SK-N-SH (cell line): ENCODE data around the gene RAB27B. TPM values are rescaled to one million over a fixed set of nuclear protein-coding genes. Genes with fewer than 3 reads are reported as not detected.

Experiments
- CTCF ChIA-PET: fragments of 300-600, 350-600 bp; formaldehyde crosslinking; extraction: SDS; loops from one replicate; lab custom pipeline; 2021; lab: Yijun Ruan, JAX
- POLR2A ChIA-PET: fragments of 350-600 bp; sonication (Branson Sonifier 250); formaldehyde crosslinking; extraction: SDS; loops from one replicate; lab custom pipeline; 2020; ENCODE audit warnings: antibody characterized with exemption, inconsistent platforms; lab: Yijun Ruan, JAX
- DNase-seq: peaks from one replicate; pipeline ENCODE4 v3.0.0; 2012
- H2AFZ ChIP-seq: fragments of 200-600 bp; sonication (generic); 2 replicates; pipeline ENCODE4 v1.8.1; 2016; ENCODE audit warnings: antibody characterized with exemption, mild to moderate bottlenecking, low read depth
- H3F3A ChIP-seq: fragments of 200-600 bp; sonication (generic); replicated peaks from 2 replicates; pipeline ENCODE3; 2016; ENCODE audit warnings: antibody characterized with exemption, mild to moderate bottlenecking; ENCODE audit not compliant: insufficient read depth
- H3K27ac ChIP-seq, 2 experiments: fragments of 200-500 bp in 1 of 2; fragments of 200-600 bp in 1 of 2; sonication (Bioruptor generic) in 1 of 2; sonication (generic), shearing (Covaris generic) in 1 of 2; 2 replicates each; pipeline versions ENCODE4 v1.5.1 to v1.6.1; 2014 to 2016; ENCODE audit warnings: low read depth in 2 of 2, inconsistent platforms in 1 of 2, low read length in 1 of 2, mild to moderate bottlenecking in 1 of 2, mixed read lengths in 1 of 2
- H3K27me3 ChIP-seq: fragments of 200-600 bp; sonication (generic), shearing (Covaris generic); 2 replicates; pipeline ENCODE4 v1.6.1; 2016; ENCODE audit warnings: mixed run types; ENCODE audit not compliant: insufficient read depth
- H3K36me3 ChIP-seq, 2 experiments: fragments of 200-500 bp in 1 of 2; fragments of 200-600 bp in 1 of 2; sonication (Bioruptor generic) in 1 of 2; sonication (generic) in 1 of 2; replicated peaks in 1 of 2; 2 replicates each; pipeline versions ENCODE3 to v1.5.1; 2014 to 2016; ENCODE audit warnings: low read length in 1 of 2, mild to moderate bottlenecking in 1 of 2; ENCODE audit not compliant: insufficient read depth in 2 of 2, control insufficient read depth in 1 of 2
- H3K4me1 ChIP-seq, 2 experiments: fragments of 200-500 bp in 1 of 2; fragments of 200-600 bp in 1 of 2; sonication (Bioruptor generic) in 1 of 2; sonication (generic), shearing (Covaris generic) in 1 of 2; 2 replicates each; pipeline versions ENCODE4 v1.5.1 to v1.6.1; 2014 to 2016; ENCODE audit warnings: low read depth in 1 of 2, low read length in 1 of 2, mixed run types in 1 of 2; ENCODE audit not compliant: insufficient read depth in 2 of 2, control insufficient read depth in 1 of 2
- H3K4me2 ChIP-seq: fragments of 200-600 bp; sonication (generic), shearing (Covaris generic); 2 replicates; pipeline ENCODE4 v1.6.1; 2017; ENCODE audit warnings: mixed run types
- H3K4me3 ChIP-seq, 2 experiments: fragments of 200-500 bp in 1 of 2; fragments of 200-600 bp in 1 of 2; sonication (Bioruptor generic) in 1 of 2; sonication (generic), shearing (Covaris generic) in 1 of 2; 2 replicates each; pipeline versions ENCODE4 v1.5.1 to v1.8.1; 2014 to 2016; ENCODE audit warnings: low read depth in 2 of 2, inconsistent platforms in 1 of 2, low read length in 1 of 2, mild to moderate bottlenecking in 1 of 2, mixed read lengths in 1 of 2, moderate library complexity in 1 of 2
- H3K79me2 ChIP-seq: fragments of 200-600 bp; sonication (generic); 2 replicates; pipeline ENCODE4 v1.8.1; 2017; ENCODE audit warnings: mild to moderate bottlenecking; ENCODE audit not compliant: insufficient read depth
- H3K9ac ChIP-seq: fragments of 200-600 bp; sonication (generic); 2 replicates; pipeline ENCODE4 v1.6.1; 2017; ENCODE audit warnings: mixed run types
- H3K9me2 ChIP-seq: fragments of 200-600 bp; sonication (generic); 2 replicates; pipeline ENCODE4 v1.6.1; 2017; ENCODE audit warnings: mixed run types
- H3K9me3 ChIP-seq: fragments of 200-600 bp; sonication (generic); 2 replicates; pipeline ENCODE4 v1.6.1; 2017; ENCODE audit warnings: mixed run types, mild to moderate bottlenecking, moderate library complexity
- H4K20me1 ChIP-seq: fragments of 200-600 bp; sonication (generic); 2 replicates; pipeline ENCODE4 v1.6.1; 2017; ENCODE audit warnings: mild to moderate bottlenecking, mixed run types; ENCODE audit not compliant: insufficient read depth
- CHD2 ChIP-seq: fragments of 150-350 bp; IDR thresholded peaks from 2 replicates; pipeline ENCODE4 v1.6.1; 2018; ENCODE audit warnings: low read length; ENCODE audit not compliant: partially characterized antibody
- CTCF ChIP-seq: fragments of 200-600 bp; sonication (generic); IDR thresholded peaks from 2 replicates; pipeline ENCODE4 v1.6.1; 2017; ENCODE audit warnings: antibody characterized with exemption, mild to moderate bottlenecking, moderate library complexity
- EP300 ChIP-seq, 2 experiments: IDR thresholded peaks; 2 replicates each; pipeline versions ENCODE4 v1.4.0 to v1.6.1; 2012; ENCODE audit warnings: borderline replicate concordance in 1 of 2, low read depth in 1 of 2, low read length in 1 of 2
- EZH2phosphoT487 ChIP-seq: fragments of 200-600 bp; sonication (generic); IDR thresholded peaks from 2 replicates; pipeline ENCODE4 v1.6.1; 2017; ENCODE audit warnings: low read depth, mixed run types, mild to moderate bottlenecking, antibody characterized with exemption, moderate library complexity, borderline replicate concordance
- FOSL2 ChIP-seq: IDR thresholded peaks from 2 replicates; pipeline ENCODE4 v1.4.0; 2012; ENCODE audit warnings: low read depth, mild to moderate bottlenecking, moderate library complexity, borderline replicate concordance
- FOXJ3 ChIP-seq: sonication (generic); formaldehyde crosslinking; IDR thresholded peaks from 2 replicates; pipeline ENCODE4 v1.5.1; 2020; ENCODE audit warnings: mild to moderate bottlenecking, missing genetic modification reagents
- GABPA ChIP-seq: IDR thresholded peaks from 2 replicates; pipeline ENCODE4 v1.4.0; 2012; ENCODE audit warnings: low read depth, mild to moderate bottlenecking
- IRF3 ChIP-seq: fragments of 150-350 bp; IDR thresholded peaks from 2 replicates; pipeline ENCODE4 v1.6.1; 2016; ENCODE audit warnings: mild to moderate bottlenecking, low read depth, low read length
- MAX ChIP-seq: IDR thresholded peaks from 2 replicates; pipeline ENCODE4 v1.4.0; 2012; ENCODE audit warnings: low read depth
- MXI1 ChIP-seq: IDR thresholded peaks from 2 replicates; pipeline ENCODE4 v1.6.1; 2012; ENCODE audit warnings: mild to moderate bottlenecking, low read depth, low read length, improper control_type of control experiment
- NFIC ChIP-seq: IDR thresholded peaks from 2 replicates; pipeline ENCODE4 v1.4.0; 2012; ENCODE audit warnings: borderline replicate concordance
- POLR2AphosphoS5 ChIP-seq: IDR thresholded peaks from 2 replicates; pipeline ENCODE4 v1.6.1; 2012; ENCODE audit warnings: low read depth, low read length
- RAD21 ChIP-seq: IDR thresholded peaks from 2 replicates; pipeline ENCODE4 v1.6.1; 2012; ENCODE audit warnings: mild to moderate bottlenecking, low read length
- RCOR1 ChIP-seq: fragments of 150-350 bp; IDR thresholded peaks from 2 replicates; pipeline ENCODE4 v1.6.1; 2017; ENCODE audit warnings: antibody characterized with exemption, low read length
- RXRA ChIP-seq: IDR thresholded peaks from 2 replicates; pipeline ENCODE4 v1.4.0; 2012; ENCODE audit warnings: low read depth, mild to moderate bottlenecking, borderline replicate concordance
- SIN3A ChIP-seq: IDR thresholded peaks from 2 replicates; pipeline ENCODE4 v1.6.1; 2012; ENCODE audit warnings: low read depth, mild to moderate bottlenecking, low read length, moderate library complexity, borderline replicate concordance
- TCF12 ChIP-seq: IDR thresholded peaks from 2 replicates; pipeline ENCODE4 v1.4.0; 2012
- USF2 ChIP-seq: fragments of 150-350 bp; IDR thresholded peaks from 2 replicates; pipeline ENCODE4 v1.6.1; 2017; ENCODE audit warnings: antibody characterized with exemption, low read length, low read depth, borderline replicate concordance
- WGBS: methylation state at CpG from one replicate; pipeline ENCODE4 v1.1.6; 2017; ENCODE audit warnings: low lambda C conversion rate; 5-methylcytosine and 5-hydroxymethylcytosine counted together
- polyA plus RNA-seq, 3 experiments: library from polyadenylated mRNA; depleted of rRNA; stranded (reverse); fragments of >200 nt; gene quantifications; 2 replicates each; pipeline ENCODE4 v1.2.3, GENCODE V29; 2012

The RAB27B gene
- polyA plus RNA-seq, 1 of the 3 experiments (the other 2 are of a cell fraction), result 0.56 TPM

- H3K79me2 ChIP-seq, result no peaks in the 10 kb centered on the region
- H3K36me3 ChIP-seq, result no peaks in the 10 kb centered on the region
- no peaks in the 10 kb centered on the region for H3K27me3 ChIP-seq
- no peak for DNase-seq
- no peaks in the 10 kb centered on the region for H3K9me3 ChIP-seq
- CTCF ChIA-PET, result interaction anchor here (1.3 kb wide), 1 partner anchor 30 kb away, joined by 3 read pairs; no protein-coding TSS in a partner anchor
- peak overlapping the region in 1 of 2 experiments; percentile 32; a peak in 2 of 4 replicates for H3K27ac ChIP-seq
- 65% methylated on average over 6 of the region's 6 CpGs for WGBS
- POLR2A ChIA-PET, result no interaction called here
- no peaks in the 10 kb centered on the region for H3K9me2 ChIP-seq
- H3K4me2 ChIP-seq, result no peak overlapping the region
- no peak overlapping the region for H3K4me3 ChIP-seq
- H4K20me1 ChIP-seq, result no peaks in the 10 kb centered on the region
- TF ChIP-seq RCOR1 (0 out of 2 replicates have a peak, but pooled peaks have one; percentile 14), USF2 (no peak), IRF3 (no peak), SIN3A (no peak)
- H3K9ac ChIP-seq, result no peak overlapping the region
- H3K4me1 ChIP-seq, result peaks cover 0 to 13% of the 10 kb centered on the region in 2 experiments; a peak in 2 of 4 replicates
- H2AFZ ChIP-seq, result no peak overlapping the region
- no peaks in the 10 kb centered on the region for H3F3A ChIP-seq
These were observed 53.0 kb downstream of the RAB27B start for GRCh38 chr18:54881229-54881768.

GRCh38 chr18:54882318-54882717 lies 54.0 kb downstream of the RAB27B start:
- Histone ChIP-seq H3K27me3 (no peaks in the 10 kb centered on the region), H3K9me2 (no peaks in the 10 kb centered on the region), H3K9me3 (no peaks in the 10 kb centered on the region), H3F3A (no peaks in the 10 kb centered on the region), H3K9ac (no peak overlapping the region), H2AFZ (no peak overlapping the region), H4K20me1 (no peaks in the 10 kb centered on the region), H3K4me1 (peaks cover 0 to 13% of the 10 kb centered on the region in 2 experiments; a peak in 2 of 4 replicates), H3K4me3 (no peak overlapping the region), H3K79me2 (no peaks in the 10 kb centered on the region), H3K4me2 (no peak overlapping the region), H3K27ac (no peak overlapping the region), H3K36me3 (no peaks in the 10 kb centered on the region)
- POLR2A ChIA-PET, result no interaction called here
- TF ChIP-seq CTCF (no peak), MAX (no peak), POLR2AphosphoS5 (no peak), EZH2phosphoT487 (no peak), FOXJ3 (CRISPR knock-in tag) (no peak), RAD21 (no peak), TCF12 (no peak), CHD2 (no peak), RXRA (no peak), MXI1 (no peak), RCOR1 (no peak), NFIC (no peak), GABPA (no peak), FOSL2 (no peak), EP300 (IDR thresholded peaks at IDR 0.05; ENCODE audit: borderline replicate concordance in 1 of 2, low read depth in 1 of 2, low read length in 1 of 2) (no peak)
- WGBS, result 88% methylated on average over 4 of the region's 4 CpGs
- DNase-seq, result no peak
- CTCF ChIA-PET, result interaction anchor here (1.3 to 1.4 kb wide), 2 partner anchors 14 to 31 kb away, joined by 3 read pairs; no protein-coding TSS in a partner anchor
